OCI-LY1 (cell line): ENCODE measurements around the gene CDKAL1.

ENCODE experiments used
- H2AFZ ChIP-seq: fragments of 200-600 bp; sonication (generic), shearing (Covaris generic); 2 replicates; pipeline ENCODE4 v1.6.0; 2014; ENCODE audit warnings: antibody characterized with exemption, mild to moderate bottlenecking, low read length
- H3F3A ChIP-seq: fragments of 200-600 bp; sonication (generic), shearing (Covaris generic); 2 replicates; pipeline ENCODE4 v1.6.0; 2014; ENCODE audit warnings: mild to moderate bottlenecking, antibody characterized with exemption, low read length, moderate library complexity; ENCODE audit not compliant: insufficient read depth
- H3K27ac ChIP-seq: fragments of 200-600 bp; sonication (generic); 2 replicates; pipeline ENCODE4 v1.5.1; 2014; ENCODE audit warnings: low read length, mixed run types, mild to moderate bottlenecking, low read depth; ENCODE audit not compliant: poor library complexity, severe bottlenecking
- H3K27me3 ChIP-seq: fragments of 200-600 bp; sonication (generic); 2 replicates; pipeline ENCODE4 v1.6.0; 2014; ENCODE audit warnings: antibody characterized with exemption, mild to moderate bottlenecking, low read length, moderate library complexity; ENCODE audit not compliant: insufficient read depth
- H3K36me3 ChIP-seq: fragments of 200-600 bp; sonication (generic); 2 replicates; pipeline ENCODE4 v1.6.1; 2014; ENCODE audit warnings: mild to moderate bottlenecking, antibody characterized with exemption, low read length, moderate library complexity, mixed read lengths; ENCODE audit not compliant: insufficient read depth
- H3K4me1 ChIP-seq: fragments of 200-600 bp; sonication (generic); 2 replicates; pipeline ENCODE4 v1.5.1; 2014; ENCODE audit warnings: mild to moderate bottlenecking, low read length, moderate library complexity; ENCODE audit not compliant: insufficient read depth, severe bottlenecking
- H3K4me2 ChIP-seq: fragments of 200-600 bp; sonication (generic), shearing (Covaris generic); 2 replicates; pipeline ENCODE4 v1.6.1; 2014; ENCODE audit warnings: low read length
- H3K4me3 ChIP-seq: fragments of 200-600 bp; sonication (generic); 2 replicates; pipeline ENCODE4 v1.5.1; 2014; ENCODE audit warnings: low read length, low read depth, mild to moderate bottlenecking, mixed read lengths; ENCODE audit not compliant: poor library complexity, severe bottlenecking
- H3K79me2 ChIP-seq: fragments of 200-600 bp; shearing (Covaris generic); 2 replicates; pipeline ENCODE4 v1.6.1; 2016; ENCODE audit warnings: mixed run types, low read length, mixed read lengths; ENCODE audit not compliant: insufficient read depth
- H3K9ac ChIP-seq: fragments of 200-600 bp; sonication (generic), shearing (Covaris generic); 2 replicates; pipeline ENCODE4 v1.6.1; 2014; ENCODE audit warnings: mild to moderate bottlenecking, low read length, mixed read lengths
- H3K9me2 ChIP-seq: fragments of 200-600 bp; sonication (generic), shearing (Covaris generic); 2 replicates; pipeline ENCODE4 v1.6.1; 2014; ENCODE audit warnings: low read depth, mild to moderate bottlenecking, low read length, mixed read lengths
- H3K9me3 ChIP-seq: fragments of 200-600 bp; shearing (Covaris generic); 2 replicates; pipeline ENCODE4 v1.6.1; 2014; ENCODE audit warnings: low read length, mixed read lengths
- H4K20me1 ChIP-seq: fragments of 200-600 bp; sonication (generic), shearing (Covaris generic); 2 replicates; pipeline ENCODE4 v1.6.0; 2016; ENCODE audit warnings: mild to moderate bottlenecking, low read length; ENCODE audit not compliant: insufficient read depth
- CTCF ChIP-seq: fragments of 200-600 bp; sonication (generic), shearing (Covaris generic); IDR thresholded peaks from 2 replicates; pipeline ENCODE4 v1.5.1; 2017; ENCODE audit warnings: mild to moderate bottlenecking, antibody characterized with exemption, low read length, moderate library complexity, mixed read lengths
- EZH2 ChIP-seq: fragments of 200-600 bp; sonication (generic), shearing (Covaris generic); IDR thresholded peaks from 2 replicates; pipeline ENCODE4 v1.8.0; 2017; ENCODE audit warnings: borderline replicate concordance, mixed run types, mild to moderate bottlenecking, antibody characterized with exemption, low read length, moderate library complexity, mixed read lengths

The CDKAL1 gene

DNA sequence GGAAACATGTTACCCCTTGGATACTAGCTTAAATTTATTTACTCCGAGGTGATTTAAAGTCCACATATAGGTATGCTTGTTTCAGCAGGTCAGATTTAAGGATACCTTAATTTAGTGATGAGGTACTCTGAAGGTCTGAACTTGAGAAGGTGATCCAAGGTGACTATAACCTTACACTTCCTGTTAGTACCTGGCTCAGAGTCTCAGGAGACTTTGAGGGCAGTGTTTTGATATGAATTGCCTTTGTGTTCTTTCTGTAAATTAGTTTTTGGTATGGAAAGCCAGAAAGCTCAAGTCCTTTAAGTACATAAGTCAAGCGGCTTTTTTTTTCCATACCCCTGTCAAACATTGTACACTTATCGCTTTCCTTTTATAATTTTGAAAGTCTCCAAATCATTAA lies 489.0 kb downstream of the CDKAL1 start:
- no peaks in the 10 kb centered on the region for H3K9me3 ChIP-seq
- H4K20me1 ChIP-seq = no peaks in the 10 kb centered on the region
- H3K4me3 ChIP-seq = no peak overlapping the region
- H3K79me2 ChIP-seq = no peaks in the 10 kb centered on the region
- H3K4me1 ChIP-seq = peaks cover 12% of the 10 kb centered on the region
- H3K4me2 ChIP-seq = no peak overlapping the region
- no peak overlapping the region for H3K27ac ChIP-seq
- H3F3A ChIP-seq = no peaks in the 10 kb centered on the region
- no peak for TF ChIP-seq EZH2
- no peak for TF ChIP-seq CTCF
- no peaks in the 10 kb centered on the region for H3K27me3 ChIP-seq
- no peaks in the 10 kb centered on the region for H3K9me2 ChIP-seq
- H2AFZ ChIP-seq = no peak overlapping the region
- no peak overlapping the region for H3K9ac ChIP-seq
- H3K36me3 ChIP-seq = no peaks in the 10 kb centered on the region; the same call in 1 of the 2 replicates

DNA sequence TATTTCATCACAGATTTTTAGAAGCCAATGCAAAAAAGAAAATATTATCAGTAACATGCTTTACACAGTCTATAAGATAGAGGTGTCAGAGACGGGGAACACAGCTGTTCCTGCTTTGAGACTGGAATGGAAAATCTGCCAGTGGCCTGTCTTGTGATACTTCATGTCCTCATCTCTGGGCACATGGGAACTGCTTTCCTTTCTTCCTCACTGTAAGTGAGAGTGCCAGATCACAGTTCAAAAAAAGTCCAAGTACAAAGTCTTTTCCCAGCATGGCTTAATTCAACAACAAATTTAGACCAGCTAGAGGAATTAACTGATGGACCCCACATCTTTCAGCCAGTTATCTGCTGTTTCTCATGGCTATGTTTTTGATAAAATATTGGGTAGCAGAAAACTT lies 490.4 kb downstream of the CDKAL1 start:
- Histone ChIP-seq H3K79me2 (no peaks in the 10 kb centered on the region), H3K9me3 (no peaks in the 10 kb centered on the region), H3K4me3 (no peak overlapping the region), H3K36me3 (no peaks in the 10 kb centered on the region; the same call in 1 of the 2 replicates), H3K9ac (no peak overlapping the region), H4K20me1 (no peaks in the 10 kb centered on the region), H3K9me2 (no peaks in the 10 kb centered on the region), H3K4me1 (peaks cover 12% of the 10 kb centered on the region), H3K4me2 (no peak overlapping the region), H3K27ac (no peak overlapping the region), H2AFZ (no peak overlapping the region), H3K27me3 (no peaks in the 10 kb centered on the region), H3F3A (no peaks in the 10 kb centered on the region)
- TF ChIP-seq EZH2 (no peak), CTCF (no peak)

- no peaks in the 10 kb centered on the region for H3F3A ChIP-seq
- no peak overlapping the region for H2AFZ ChIP-seq
- no peaks in the 10 kb centered on the region for H4K20me1 ChIP-seq
- H3K4me2 ChIP-seq = no peak overlapping the region
- peaks cover 12% of the 10 kb centered on the region for H3K4me1 ChIP-seq
- TF ChIP-seq CTCF (no peak), EZH2 (no peak)
- no peaks in the 10 kb centered on the region for H3K9me3 ChIP-seq
- no peaks in the 10 kb centered on the region for H3K79me2 ChIP-seq
- no peaks in the 10 kb centered on the region; the same call in 1 of the 2 replicates for H3K36me3 ChIP-seq
- H3K9me2 ChIP-seq = no peaks in the 10 kb centered on the region
- H3K27ac ChIP-seq = no peak overlapping the region
- H3K27me3 ChIP-seq = no peaks in the 10 kb centered on the region
- H3K4me3 ChIP-seq = no peak overlapping the region
- no peak overlapping the region for H3K9ac ChIP-seq
Measured at GRCh38 chr6:21026576-21027273, 492.5 kb downstream of the CDKAL1 start.
